ENCODE measurements around the gene ITPRIPL2. TPM values are rescaled to one million over a fixed set of nuclear protein-coding genes. Genes with fewer than 3 reads are reported as not detected.

Gene ITPRIPL2
- total and polyA plus RNA-seq, 2 of the 13 experiments (the other 11 are each of a cell fraction or from before 2014, with no cell fraction given) = 5.9 to 12.6 TPM

GRCh38 chr16:19123535-19124178, 9.9 kb downstream of the ITPRIPL2 start (continued):
- TF ChIP-seq HMGXB4 (CRISPR knock-in tag; IDR thresholded peaks at IDR 0.05; ENCODE audit: borderline replicate concordance in 1 of 2, low read depth in 1 of 2) (peak; percentile 32 to 49; a peak in 1 of 4 replicates), ZNF749 (CRISPR knock-in tag; IDR thresholded peaks at IDR 0.05; ENCODE audit: borderline replicate concordance) (no peak), MLX (CRISPR knock-in tag; IDR thresholded peaks at IDR 0.05) (no peak), ADNP (CRISPR knock-in tag; IDR thresholded peaks at IDR 0.05) (0 out of 2 replicates have a peak, but pooled peaks have one; percentile 61), ZNF83 (CRISPR knock-in tag; IDR thresholded peaks at IDR 0.05; ENCODE audit: borderline replicate concordance) (no peak), MIXL1 (CRISPR knock-in tag; IDR thresholded peaks at IDR 0.05) (peak; percentile 62; the same call in 1 of the 2 replicates), NR1H2 (CRISPR knock-in tag; IDR thresholded peaks at IDR 0.05; ENCODE audit: borderline replicate concordance, low read depth) (no peak), ZNF792 (CRISPR knock-in tag; IDR thresholded peaks at IDR 0.05) (no peak; the same call in 1 of the 2 replicates), ZNF333 (CRISPR knock-in tag; IDR thresholded peaks at IDR 0.05; ENCODE audit: borderline replicate concordance) (no peak), RARA (CRISPR knock-in tag; IDR thresholded peaks at IDR 0.05) (peak; percentile 63), SATB2 (CRISPR knock-in tag; IDR thresholded peaks at IDR 0.05) (no peak), SIX1 (CRISPR knock-in tag; IDR thresholded peaks at IDR 0.05; ENCODE audit: borderline replicate concordance) (no peak), HDAC2 (CRISPR knock-in tag; IDR thresholded peaks at IDR 0.05) (peak; percentile 67; the same call in 1 of the 2 replicates), ISX (CRISPR knock-in tag; conservative IDR thresholded peaks at IDR 0.05) (no peak), HOMEZ (CRISPR knock-in tag; IDR thresholded peaks at IDR 0.05; ENCODE audit: low read depth) (0 out of 2 replicates have a peak, but pooled peaks have one; percentile 53), ZFP82 (CRISPR knock-in tag; IDR thresholded peaks at IDR 0.05; ENCODE audit: borderline replicate concordance) (no peak), TGIF2 (CRISPR knock-in tag; IDR thresholded peaks at IDR 0.05) (0 out of 2 replicates have a peak, but pooled peaks have one; percentile 28), NR0B2 (CRISPR knock-in tag; IDR thresholded peaks at IDR 0.05) (0 out of 2 replicates have a peak, but pooled peaks have one; percentile 16), PAWR (CRISPR knock-in tag; IDR thresholded peaks at IDR 0.05; ENCODE audit: borderline replicate concordance) (no peak), ZNF652 (CRISPR knock-in tag; IDR thresholded peaks at IDR 0.05; ENCODE audit: borderline replicate concordance, low read depth) (no peak), ZNF501 (CRISPR knock-in tag; IDR thresholded peaks at IDR 0.05) (peak; percentile 68), HDAC6 (IDR thresholded peaks at IDR 0.05; ENCODE audit: low read depth, low read length) (no peak), ZNF784 (CRISPR knock-in tag; IDR thresholded peaks at IDR 0.05; ENCODE audit: borderline replicate concordance) (no peak), MAX (IDR thresholded peaks at IDR 0.05) (peak; percentile 63)

Data from HepG2 (cell line).